OCI-LY7 (cell line): ENCODE data around the gene ZNF292. TPM values are rescaled to one million over a fixed set of nuclear protein-coding genes. Genes with fewer than 3 reads are reported as not detected.

Source experiments
- BruUV-seq: library from RNA; stranded (reverse); fragments of 400-500 nt; replicated peaks from 2 replicates; lab custom pipeline; 2021; lab: Mats Ljungman, UMichigan
- CTCF ChIA-PET: fragments of 300-600 bp; sonication (Branson Sonifier 250); formaldehyde crosslinking; loops from one replicate; lab custom pipeline; 2022; ENCODE audit warnings: antibody characterized with exemption; ENCODE audit not compliant: unreplicated experiment; lab: Charles Lee
- POLR2A ChIA-PET: fragments of 300-600 bp; sonication (Branson Sonifier 250); formaldehyde crosslinking; loops from one replicate; lab custom pipeline; 2022; ENCODE audit warnings: antibody characterized with exemption; lab: Charles Lee
- DNase-seq: peaks from one replicate; pipeline ENCODE4 v3.0.0-alpha.2; 2015; ENCODE audit warnings: low spot score
- H2AFZ ChIP-seq: fragments of 200-600 bp; sonication (generic), shearing (Covaris generic); 2 replicates; pipeline ENCODE4 v1.6.1; 2014; ENCODE audit warnings: mild to moderate bottlenecking, antibody characterized with exemption, low read length, moderate library complexity
- H3K27ac ChIP-seq: fragments of 200-600 bp; sonication (generic); 2 replicates; pipeline ENCODE4 v1.5.1; 2014; ENCODE audit warnings: mixed run types, low read depth, mild to moderate bottlenecking, moderate library complexity, low read length, inconsistent platforms; ENCODE audit not compliant: poor library complexity, severe bottlenecking
- H3K36me3 ChIP-seq: fragments of 200-600 bp; sonication (generic); 2 replicates; pipeline ENCODE4 v1.6.1; 2014; ENCODE audit warnings: mild to moderate bottlenecking, antibody characterized with exemption, low read length, moderate library complexity, mixed read lengths; ENCODE audit not compliant: insufficient read depth
- H3K4me1 ChIP-seq: fragments of 200-600 bp; sonication (generic); 2 replicates; pipeline ENCODE4 v1.5.1; 2014; ENCODE audit warnings: mild to moderate bottlenecking, low read length; ENCODE audit not compliant: insufficient read depth, poor library complexity, severe bottlenecking
- H3K4me2 ChIP-seq: fragments of 200-600 bp; sonication (generic); 2 replicates; pipeline ENCODE4 v1.6.1; 2014; ENCODE audit warnings: mild to moderate bottlenecking, low read length
- H3K4me3 ChIP-seq: fragments of 200-600 bp; sonication (generic); 2 replicates; pipeline ENCODE4 v1.5.1; 2014; ENCODE audit warnings: mild to moderate bottlenecking, low read depth, low read length; ENCODE audit not compliant: poor library complexity, severe bottlenecking
- H3K79me2 ChIP-seq: fragments of 200-600 bp; sonication (generic); 2 replicates; pipeline ENCODE4 v1.6.1; 2016; ENCODE audit warnings: low read depth, mild to moderate bottlenecking, low read length, moderate library complexity, mixed read lengths; ENCODE audit not compliant: insufficient read depth
- H3K9me2 ChIP-seq: fragments of 200-600 bp; sonication (generic); 2 replicates; pipeline ENCODE4 v1.6.1; 2016; ENCODE audit warnings: mild to moderate bottlenecking, low read length, mixed read lengths; ENCODE audit not compliant: insufficient read depth
- H3K9me3 ChIP-seq: fragments of 200-600 bp; sonication (generic); 2 replicates; pipeline ENCODE4 v1.6.1; 2014; ENCODE audit warnings: mild to moderate bottlenecking, mixed run types, low read length, mixed read lengths
- H4K20me1 ChIP-seq: fragments of 200-600 bp; sonication (generic); 2 replicates; pipeline ENCODE4 v1.6.1; 2014; ENCODE audit warnings: mild to moderate bottlenecking, antibody characterized with exemption, low read length, moderate library complexity, mixed read lengths; ENCODE audit not compliant: insufficient read depth
- CTCF ChIP-seq: fragments of 200-600 bp; sonication (generic); conservative IDR thresholded peaks from 2 replicates; pipeline ENCODE4 v1.5.1; 2014; ENCODE audit warnings: mild to moderate bottlenecking, antibody characterized with exemption, low read length, moderate library complexity, mixed read lengths
- EZH2phosphoT487 ChIP-seq: fragments of 200-600 bp; sonication (generic); IDR thresholded peaks from 2 replicates; pipeline ENCODE4 v1.6.1; 2018; ENCODE audit warnings: low read depth, borderline replicate concordance, mild to moderate bottlenecking, mixed run types, antibody characterized with exemption, low read length, moderate library complexity, mixed read lengths
- intact Hi-C: fragments of 100-400 bp; cut with micrococcal nuclease; formaldehyde crosslinking; loops from one replicate; pipeline ENCODE4 v1.10.0; 2022; ENCODE audit not compliant: unreplicated experiment
- total RNA-seq, 2 experiments: library from RNA; depleted of rRNA in 1 of 2; stranded (reverse); fragments of >200 nt in 1 of 2; shearing (Covaris generic) in 1 of 2; gene quantifications; 2 replicates each; pipeline ENCODE4 v1.2.3, GENCODE V29; 2014 to 2022

The ZNF292 gene
- total RNA-seq, 2 experiments from 2014 or later, result 18.7 to 53.7 TPM

GRCh38 chr6:87213364-87213763, 58.0 kb downstream of the ZNF292 start:
- Histone ChIP-seq H3K4me1 (no peaks in the 10 kb centered on the region), H3K9me2 (no peaks in the 10 kb centered on the region), H3K79me2 (peaks cover 66% of the 10 kb centered on the region), H3K27ac (no peak overlapping the region), H3K9me3 (no peaks in the 10 kb centered on the region), H3K4me2 (no peak overlapping the region), H2AFZ (no peak overlapping the region), H3K36me3 (peaks cover 46% of the 10 kb centered on the region), H4K20me1 (peaks cover 9% of the 10 kb centered on the region; the same call in 1 of the 2 replicates), H3K4me3 (no peak overlapping the region)
- BruUV-seq, result no TSS peak
- no peak for TF ChIP-seq CTCF
- no peak for TF ChIP-seq EZH2phosphoT487
- intact Hi-C loops, result no loop called here
- ChIA-PET POLR2A (no interaction called here), CTCF (no interaction called here)
- no peak for DNase-seq

GRCh38 chr6:87214831-87215230, 59.5 kb downstream of the ZNF292 start:
- CTCF ChIA-PET, result no interaction called here
- TF ChIP-seq CTCF, result no peak
- no peak for TF ChIP-seq EZH2phosphoT487
- no peak for DNase-seq

GRCh38 chr6:87220997-87221396, 65.6 kb downstream of the ZNF292 start:
- Histone ChIP-seq H2AFZ (no peak overlapping the region), H3K36me3 (peaks cover 92% of the 10 kb centered on the region), H3K4me2 (no peak overlapping the region), H3K79me2 (peaks cover 3% of the 10 kb centered on the region; the same call in 1 of the 2 replicates), H3K4me1 (no peaks in the 10 kb centered on the region), H3K9me3 (no peaks in the 10 kb centered on the region), H3K27ac (no peak overlapping the region), H4K20me1 (0 out of 2 replicates have a peak, but pooled peaks cover 4% of the 10 kb centered on the region), H3K9me2 (no peaks in the 10 kb centered on the region), H3K4me3 (no peak overlapping the region)
- TF ChIP-seq CTCF (no peak), EZH2phosphoT487 (no peak)
- ChIA-PET CTCF (no interaction called here), POLR2A (interaction anchor here (0.8 to 1.4 kb wide), 2 partner anchors 9 to 40 kb away, joined by 4 read pairs; no protein-coding TSS in a partner anchor)
- BruUV-seq, result no TSS peak
- DNase-seq, result no peak
- intact Hi-C loops, result no loop called here

More at GRCh38 chr6:87214831-87215230, 59.5 kb downstream of the ZNF292 start:
- no peak overlapping the region for H2AFZ ChIP-seq
- POLR2A ChIA-PET, result no interaction called here
- intact Hi-C loops, result no loop called here
- H3K36me3 ChIP-seq, result peaks cover 58% of the 10 kb centered on the region
- no peaks in the 10 kb centered on the region for H3K4me1 ChIP-seq
- H4K20me1 ChIP-seq, result peaks cover 9% of the 10 kb centered on the region; the same call in 1 of the 2 replicates
- no peak overlapping the region for H3K27ac ChIP-seq
- no TSS peak for BruUV-seq
- peaks cover 51% of the 10 kb centered on the region; the same call in 1 of the 2 replicates for H3K79me2 ChIP-seq
- H3K9me2 ChIP-seq, result no peaks in the 10 kb centered on the region
- no peaks in the 10 kb centered on the region for H3K9me3 ChIP-seq
- no peak overlapping the region for H3K4me2 ChIP-seq
- no peak overlapping the region for H3K4me3 ChIP-seq
